Measurements from ENCODE around the gene SULT1A2.
"Not testable (repeated sequence)": the region's sequence is repeated elsewhere in the genome, so short reads cannot be mapped to it uniquely, and the experiment has no call there.

SULT1A2 gene

GRCh38 chr16:28555561-28555960 is 41.3 kb downstream of the SULT1A2 start:
- no peak for DNase-seq
- TF ChIP-seq POLR2A (IDR thresholded peaks at IDR 0.05; ENCODE audit: low read length) (no peak), GATA1 (IDR thresholded peaks at IDR 0.05; ENCODE audit: low read depth, low read length) (no peak)

GRCh38 chr16:28554634-28555423 is 42.0 kb downstream of the SULT1A2 start:
- no peak for DNase-seq
- no peak for TF ChIP-seq GATA1 (IDR thresholded peaks at IDR 0.05; ENCODE audit: low read depth, low read length)
- TF ChIP-seq POLR2A (IDR thresholded peaks at IDR 0.05; ENCODE audit: low read length) = no peak

GRCh38 chr16:28553776-28554633 is 42.8 kb downstream of the SULT1A2 start, which contains the start of gene SGF29:
Gene SGF29, plus strand, starts transcription at chr16:28553920. Its CDS starts 27,150 bp downstream, at chr16:28581070.
- peak; percentile 94 to 96 for DNase-seq

GRCh38 chr16:28549301-28549899 is 47.5 kb downstream of the SULT1A2 start:
- TF ChIP-seq POLR2A (IDR thresholded peaks at IDR 0.05; ENCODE audit: low read length) (no peak), GATA1 (IDR thresholded peaks at IDR 0.05; ENCODE audit: low read depth, low read length) (no peak)
- DNase-seq = no peak

More at GRCh38 chr16:28553776-28554633, 42.8 kb downstream of the SULT1A2 start, which contains the start of gene SGF29:
- no peak for TF ChIP-seq GATA1 (IDR thresholded peaks at IDR 0.05; ENCODE audit: low read depth, low read length)
- TF ChIP-seq POLR2A (IDR thresholded peaks at IDR 0.05; ENCODE audit: low read length) = peak; percentile 91

- TF ChIP-seq POLR2A (IDR thresholded peaks at IDR 0.05; ENCODE audit: low read length) = no peak
- no peak for TF ChIP-seq GATA1 (IDR thresholded peaks at IDR 0.05; ENCODE audit: low read depth, low read length)
Observed at GRCh38 chr16:28548306-28548802, 48.5 kb downstream of the SULT1A2 start.

GRCh38 chr16:28546626-28547025 is 50.2 kb downstream of the SULT1A2 start:
- TF ChIP-seq POLR2A (IDR thresholded peaks at IDR 0.05; ENCODE audit: low read length) (no peak), GATA1 (IDR thresholded peaks at IDR 0.05; ENCODE audit: low read depth, low read length) (no peak)
- DNase-seq = no peak

More at GRCh38 chr16:28548306-28548802, 48.5 kb downstream of the SULT1A2 start:
- DNase-seq = no peak

GRCh38 chr16:28545964-28546363 is 50.9 kb downstream of the SULT1A2 start:
- DNase-seq = not testable (repeated sequence)

- no peak for DNase-seq
- no peak for TF ChIP-seq POLR2A (IDR thresholded peaks at IDR 0.05; ENCODE audit: low read length)
- TF ChIP-seq GATA1 (IDR thresholded peaks at IDR 0.05; ENCODE audit: low read depth, low read length) = no peak
Observed at GRCh38 chr16:28544998-28545397, 51.9 kb downstream of the SULT1A2 start.

- TF ChIP-seq GATA1 (IDR thresholded peaks at IDR 0.05; ENCODE audit: low read depth, low read length) (no peak), POLR2A (IDR thresholded peaks at IDR 0.05; ENCODE audit: low read length) (no peak)
- DNase-seq = no peak
Observed at GRCh38 chr16:28543072-28543471, 53.8 kb downstream of the SULT1A2 start.

GRCh38 chr16:28542646-28543045 is 54.2 kb downstream of the SULT1A2 start:
- no peak for DNase-seq
- TF ChIP-seq POLR2A (IDR thresholded peaks at IDR 0.05; ENCODE audit: low read length) = no peak
- TF ChIP-seq GATA1 (IDR thresholded peaks at IDR 0.05; ENCODE audit: low read depth, low read length) = no peak
